Measurements from ENCODE around the gene VPS33B.

DNA sequence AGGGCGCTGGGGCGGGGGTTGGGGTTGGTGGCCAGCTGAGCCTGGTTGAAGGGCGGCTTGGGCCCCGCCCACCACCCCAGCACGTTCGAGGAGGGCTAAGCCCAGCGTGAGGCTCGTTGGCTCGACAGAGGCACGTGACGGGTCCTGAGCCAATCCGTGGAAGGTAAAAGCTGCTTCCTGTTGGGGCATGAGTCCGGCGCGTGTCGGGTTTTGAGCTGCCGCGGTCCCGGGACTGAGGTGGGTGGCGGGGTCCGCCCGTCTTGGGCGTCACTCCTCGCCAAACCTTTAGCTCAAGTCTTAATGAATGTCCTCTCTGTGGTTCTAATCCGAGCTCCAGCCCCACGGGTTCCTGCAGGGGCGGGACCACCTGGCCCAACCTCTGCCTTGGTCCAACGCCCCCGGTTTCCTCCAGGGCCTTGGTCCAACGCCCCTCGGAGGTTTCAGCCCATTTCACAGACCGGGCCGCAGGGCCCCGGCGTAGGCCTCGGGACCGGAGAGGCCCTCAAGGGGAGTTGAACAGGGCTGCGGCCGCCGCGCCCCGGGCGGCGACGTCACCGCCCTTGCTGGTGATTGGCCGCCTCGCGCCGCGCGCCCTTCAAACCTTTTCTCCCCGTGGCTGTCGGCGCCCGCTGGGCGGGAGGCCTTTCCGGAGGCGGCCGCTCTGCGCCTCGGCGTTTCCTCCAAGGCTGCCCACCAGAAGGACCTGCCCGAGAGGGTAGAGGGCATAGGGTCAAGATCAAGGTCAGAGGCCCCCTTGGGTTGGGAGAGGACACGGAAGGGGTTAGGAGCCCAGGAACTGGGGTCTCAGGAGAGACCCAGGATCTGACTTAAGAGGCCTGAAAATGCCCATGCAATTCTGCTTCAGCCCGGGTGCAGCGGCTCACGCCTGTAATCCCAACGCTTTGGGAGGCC lies 67.4 kb downstream of the VPS33B start, which contains the start of gene RCCD1:
- peak in 1 of 2 donors; percentile 51 for TF ChIP-seq POLR2A (IDR thresholded peaks at IDR 0.05)
- TF ChIP-seq, protein P1, sequence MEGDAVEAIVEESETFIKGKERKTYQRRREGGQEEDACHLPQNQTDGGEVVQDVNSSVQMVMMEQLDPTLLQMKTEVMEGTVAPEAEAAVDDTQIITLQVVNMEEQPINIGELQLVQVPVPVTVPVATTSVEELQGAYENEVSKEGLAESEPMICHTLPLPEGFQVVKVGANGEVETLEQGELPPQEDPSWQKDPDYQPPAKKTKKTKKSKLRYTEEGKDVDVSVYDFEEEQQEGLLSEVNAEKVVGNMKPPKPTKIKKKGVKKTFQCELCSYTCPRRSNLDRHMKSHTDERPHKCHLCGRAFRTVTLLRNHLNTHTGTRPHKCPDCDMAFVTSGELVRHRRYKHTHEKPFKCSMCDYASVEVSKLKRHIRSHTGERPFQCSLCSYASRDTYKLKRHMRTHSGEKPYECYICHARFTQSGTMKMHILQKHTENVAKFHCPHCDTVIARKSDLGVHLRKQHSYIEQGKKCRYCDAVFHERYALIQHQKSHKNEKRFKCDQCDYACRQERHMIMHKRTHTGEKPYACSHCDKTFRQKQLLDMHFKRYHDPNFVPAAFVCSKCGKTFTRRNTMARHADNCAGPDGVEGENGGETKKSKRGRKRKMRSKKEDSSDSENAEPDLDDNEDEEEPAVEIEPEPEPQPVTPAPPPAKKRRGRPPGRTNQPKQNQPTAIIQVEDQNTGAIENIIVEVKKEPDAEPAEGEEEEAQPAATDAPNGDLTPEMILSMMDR (IDR thresholded peaks at IDR 0.05), result no peak

All from thyroid gland (tissue), 4 donors.